HepG2 (cell line): ENCODE data around the gene ST6GALNAC3. TPM values are rescaled to one million over a fixed set of nuclear protein-coding genes. Genes with fewer than 3 reads are reported as not detected.

Experiments
- ATAC-seq: fragments of 200-7000 bp; cut with Tn5 transposase; 3 replicates; pipeline ENCODE4 v1.9.1; 2020; ENCODE audit warnings: mild to moderate bottlenecking, moderate library complexity
- BruUV-seq: library from RNA; stranded (reverse); fragments of 400-500 nt; replicated peaks from 2 replicates; lab custom pipeline; 2021; lab: Mats Ljungman, UMichigan
- CTCF ChIA-PET: fragments of 300-600 bp; formaldehyde crosslinking; extraction: SDS; loops from one replicate; lab custom pipeline; 2021; ENCODE audit warnings: low total read pairs, inconsistent platforms, low intra/inter-chr PET ratio; lab: Yijun Ruan, JAX
- POLR2A ChIA-PET: fragments of 350-600 bp; sonication (Branson Sonifier 250); formaldehyde crosslinking; loops from one replicate; lab custom pipeline; 2020; ENCODE audit warnings: antibody characterized with exemption, inconsistent platforms; lab: Yijun Ruan, JAX
- DNase-seq: peaks from one replicate; pipeline ENCODE4 v3.0.0-alpha.2; 2015; ENCODE audit warnings: low spot score
- FAIRE-seq: peaks from 3 replicates; lab custom pipeline; 2011; peaks lifted over from hg19 to GRCh38; lab: Jason Lieb, UNC
- H2AFZ ChIP-seq: one replicate; pipeline ENCODE4 v1.6.1; 2011; ENCODE audit warnings: low read length, inconsistent platforms
- H3K27ac ChIP-seq: fragments of 300-600 bp; 3 replicates; pipeline ENCODE4 v1.8.0; 2011; ENCODE audit warnings: mixed run types, mild to moderate bottlenecking, mixed read lengths, low read length, inconsistent platforms; ENCODE audit not compliant: insufficient read depth; ENCODE audit errors: extremely low read length
- H3K27me3 ChIP-seq, 2 experiments: fragments of 200-600 bp in 1 of 2; 2 replicates in 1 of 2; 3 replicates in 1 of 2; pipeline versions ENCODE4 v1.6.0 to v1.8.0; 2011; ENCODE audit warnings: low read length in 2 of 2, mild to moderate bottlenecking in 2 of 2, moderate library complexity in 2 of 2, inconsistent platforms in 1 of 2; ENCODE audit not compliant: insufficient read depth in 2 of 2, control insufficient read depth in 1 of 2
- H3K36me3 ChIP-seq, 2 experiments: fragments of 200-600 bp in 1 of 2; replicated peaks in 1 of 2; 2 replicates in 1 of 2; 3 replicates in 1 of 2; pipeline versions ENCODE4 v1.5.1 to v1.8.0; 2011; ENCODE audit warnings: low read length in 2 of 2, inconsistent platforms in 1 of 2; ENCODE audit not compliant: insufficient read depth in 2 of 2, control insufficient read depth in 1 of 2
- H3K4me1 ChIP-seq: 2 replicates; pipeline ENCODE4 v1.5.1; 2012; ENCODE audit warnings: low read length, inconsistent platforms; ENCODE audit not compliant: insufficient read depth
- H3K4me2 ChIP-seq: 2 replicates; pipeline ENCODE4 v1.6.0; 2011; ENCODE audit warnings: low read depth, low read length, inconsistent platforms
- H3K4me3 ChIP-seq, 3 experiments: fragments of 200-600 bp in 1 of 3; sonication (generic), shearing (Covaris generic) in 1 of 3; replicated peaks in 1 of 3; 2 replicates each; pipeline ENCODE4 v1.5.1; 2011 to 2016; ENCODE audit warnings: low read length in 3 of 3, inconsistent platforms in 2 of 3, low read depth in 2 of 3, mild to moderate bottlenecking in 2 of 3, control low read depth in 1 of 3, mixed read lengths in 1 of 3; ENCODE audit not compliant: insufficient read depth in 1 of 3
- H3K79me2 ChIP-seq: one replicate; pipeline ENCODE4 v1.6.1; 2011; ENCODE audit warnings: low read length, inconsistent platforms; ENCODE audit not compliant: insufficient read depth
- H3K9ac ChIP-seq: 2 replicates; pipeline ENCODE4 v1.6.0; 2011; ENCODE audit warnings: mild to moderate bottlenecking, low read depth, low read length, inconsistent platforms; ENCODE audit not compliant: insufficient read depth
- H3K9me3 ChIP-seq: 2 replicates; pipeline ENCODE4 v1.5.1; 2012; ENCODE audit warnings: mild to moderate bottlenecking, low read length
- H4K20me1 ChIP-seq: 2 replicates; pipeline ENCODE4 v1.6.0; 2011; ENCODE audit warnings: inconsistent platforms, mild to moderate bottlenecking, low read length, moderate library complexity; ENCODE audit not compliant: insufficient read depth
- ARHGAP35 ChIP-seq: sonication (generic); formaldehyde crosslinking; IDR thresholded peaks from 2 replicates; pipeline ENCODE4 v1.9.0; 2022; ENCODE audit warnings: mild to moderate bottlenecking, inconsistent platforms, moderate library complexity, missing genetic modification reagents, borderline replicate concordance
- NPAS2 ChIP-seq: sonication (generic); formaldehyde crosslinking; IDR thresholded peaks from 2 replicates; pipeline ENCODE4 v1.8.0; 2022; ENCODE audit warnings: mild to moderate bottlenecking, missing genetic modification reagents, borderline replicate concordance
- POLR2G ChIP-seq: fragments of 200-400 bp; formaldehyde crosslinking; IDR thresholded peaks from 2 replicates; pipeline ENCODE4 v1.6.1; 2018; ENCODE audit warnings: mild to moderate bottlenecking, low read depth, low read length, moderate library complexity
- SIX1 ChIP-seq: sonication (generic); formaldehyde crosslinking; IDR thresholded peaks from 2 replicates; pipeline ENCODE4 v1.4.0; 2020; ENCODE audit warnings: missing genetic modification reagents, borderline replicate concordance
- TOE1 ChIP-seq: sonication (generic); formaldehyde crosslinking; IDR thresholded peaks from 2 replicates; pipeline ENCODE4 v1.4.0; 2020; ENCODE audit warnings: mild to moderate bottlenecking, missing genetic modification reagents
- ZKSCAN8 ChIP-seq: IDR thresholded peaks from 2 replicates; pipeline ENCODE4 v1.6.1; 2016; ENCODE audit warnings: borderline replicate concordance, missing genetic modification reagents, missing compliant biosample characterization
- ZMAT5 ChIP-seq: sonication (generic); formaldehyde crosslinking; IDR thresholded peaks from 2 replicates; pipeline ENCODE4 v1.5.0; 2020; ENCODE audit warnings: mild to moderate bottlenecking, low read depth, missing genetic modification reagents, borderline replicate concordance
- ZNF703 ChIP-seq: sonication (generic); formaldehyde crosslinking; IDR thresholded peaks from 2 replicates; pipeline ENCODE4 v1.5.1; 2020; ENCODE audit warnings: missing genetic modification reagents, mild to moderate bottlenecking, moderate library complexity, borderline replicate concordance
- WGBS: methylation state at CpG from one replicate; pipeline ENCODE4 v1.1.6; 2017; ENCODE audit warnings: low lambda C conversion rate; 5-methylcytosine and 5-hydroxymethylcytosine counted together
- in situ Hi-C: cut with HindIII; loops from 2 replicates; pipeline ENCODE4 v1.10.0; 2017; ENCODE audit warnings: low pct_unique_long_range_greater_than_20kb; ENCODE audit not compliant: extremely low pct_ligation_motif_present
- intact Hi-C: fragments of 100-400 bp; cut with micrococcal nuclease; formaldehyde crosslinking; loops from one replicate; pipeline ENCODE4 v1.10.0; 2022; ENCODE audit not compliant: unreplicated experiment
- polyA plus RNA-seq, 8 experiments: library from polyadenylated mRNA; depleted of rRNA in 3 of 8; stranded (reverse) in 7 of 8; unstranded in 1 of 8; fragments of >200 nt; fragmentation: Illumina TruSeq in 4 of 8; extraction: Trizol in 4 of 8; gene quantifications; 2 replicates each; pipeline versions ENCODE4 v1.2.1 to v1.2.3, GENCODE V29; 2011 to 2016; ENCODE audit warnings: low read depth in 4 of 8, missing spikeins in 1 of 8, mixed read lengths in 1 of 8; ENCODE audit not compliant: insufficient read depth in 1 of 8
- total RNA-seq, 5 experiments: library from RNA; depleted of rRNA; stranded (reverse); fragments of >200 nt; fragmentation: Illumina TruSeq; extraction: Trizol; gene quantifications; 2 replicates each; pipeline ENCODE4 v1.2.3, GENCODE V29; 2016; ENCODE audit warnings: low read depth in 1 of 5

Gene ST6GALNAC3
- total and polyA plus RNA-seq, 2 of the 13 experiments (the other 11 are each of a cell fraction or from before 2014, with no cell fraction given), result not detected

GRCh38 chr1:76038287-76039004, 36.1 kb upstream of the ST6GALNAC3 start (continued):
- TF ChIP-seq ZMAT5 (no peak), POLR2G (no peak), SIX1 (CRISPR knock-in tag) (no peak), ARHGAP35 (CRISPR knock-in tag) (no peak)
- TF ChIP-seq, all 625 proteins: peak for 0

GRCh38 chr1:76046149-76046548, 28.4 kb upstream of the ST6GALNAC3 start:
- no peaks in the 10 kb centered on the region for H3K4me1 ChIP-seq
- H3K9ac ChIP-seq, result no peak overlapping the region
- no peak overlapping the region for H2AFZ ChIP-seq
- H3K9me3 ChIP-seq, result no peaks in the 10 kb centered on the region
- H3K27ac ChIP-seq, result no peak overlapping the region
- no peak for ATAC-seq
- in situ Hi-C loops, result no loop called here
- H3K79me2 ChIP-seq, result no peaks in the 10 kb centered on the region
- DNase-seq, result no peak
- BruUV-seq, result no TSS peak
- no peak overlapping the region for H3K4me2 ChIP-seq
- no peaks in the 10 kb centered on the region for H3K36me3 ChIP-seq
- intact Hi-C loops, result no loop called here
- FAIRE-seq, result no peak
- CTCF ChIA-PET, result no interaction called here
- TF ChIP-seq TOE1 (CRISPR knock-in tag), result no peak
- TF ChIP-seq ZNF703 (CRISPR knock-in tag), result no peak
- no peak for TF ChIP-seq NPAS2 (CRISPR knock-in tag)
- no peak for TF ChIP-seq ZKSCAN8 (CRISPR knock-in tag)
- TF ChIP-seq, all 625 proteins: peak for 0
- Histone ChIP-seq H4K20me1 (no peaks in the 10 kb centered on the region), H3K27me3 (no peaks in the 10 kb centered on the region), H3K4me3 (no peak overlapping the region)
- POLR2A ChIA-PET, result no interaction called here
- 3% methylated on average over 2 of the region's 2 CpGs for WGBS
